SJSA1 (cell line): ENCODE measurements around the gene RBMS3. TPM values are rescaled to one million over a fixed set of nuclear protein-coding genes. Genes with fewer than 3 reads are reported as not detected.
A peak's percentile ranks its signal among the peaks of the same experiment; 100 is the strongest.
"Not testable (repeated sequence)": the region's sequence is repeated elsewhere in the genome, so short reads cannot be mapped to it uniquely, and the experiment has no call there.

Source experiments
- DNase-seq, 2 experiments: peaks; one replicate each; pipeline ENCODE4 v3.0.0-alpha.2; 2015 to 2020; ENCODE audit warnings: low spot score in 2 of 2, low read depth in 1 of 2
- H3K27ac ChIP-seq: fragments of 250-450 bp; sonication (Bioruptor Pico); 2 replicates; pipeline ENCODE4 v1.5.1; 2020; ENCODE audit warnings: mild to moderate bottlenecking, moderate library complexity
- H3K27me3 ChIP-seq: fragments of 250-450 bp; sonication (Bioruptor Pico); replicated peaks from 2 replicates; pipeline ENCODE4 v1.5.1; 2020; ENCODE audit warnings: mild to moderate bottlenecking, moderate library complexity
- H3K36me3 ChIP-seq: fragments of 250-450 bp; sonication (Bioruptor Pico); 2 replicates; pipeline ENCODE4 v1.5.1; 2020; ENCODE audit warnings: mild to moderate bottlenecking
- H3K4me1 ChIP-seq: fragments of 250-450 bp; sonication (Bioruptor Pico); replicated peaks from 2 replicates; pipeline ENCODE4 v1.6.1; 2021; ENCODE audit warnings: mild to moderate bottlenecking
- H3K4me3 ChIP-seq: fragments of 250-450 bp; sonication (Bioruptor Pico); 2 replicates; pipeline ENCODE4 v1.5.1; 2020; ENCODE audit warnings: mild to moderate bottlenecking
- H3K9me3 ChIP-seq: fragments of 250-450 bp; sonication (Bioruptor Pico); replicated peaks from 2 replicates; pipeline ENCODE4 v1.5.1; 2020; ENCODE audit warnings: mild to moderate bottlenecking
- total RNA-seq: library from RNA; depleted of rRNA; stranded (reverse); fragments of >200 nt; shearing (Covaris generic); gene quantifications from 2 replicates; pipeline ENCODE4 v1.2.3, GENCODE V29; 2014; rRNA removed

RBMS3 gene
- total RNA-seq, result 31.7 and 47.0 TPM in 2 replicates

- Histone ChIP-seq H3K27ac (peak within 1 kb of the TSS; percentile 95), H3K36me3 (no peaks in the 10 kb centered on the region), H3K4me3 (peak within 1 kb of the TSS; percentile 46), H3K9me3 (no peaks in the 10 kb centered on the region), H3K4me1 (peaks cover 15% of the 10 kb centered on the region), H3K27me3 (no peaks in the 10 kb centered on the region)
- peak; percentile 91 to 93 for DNase-seq
Observed at GRCh38 chr3:29280404-29281093, at the start of gene RBMS3. Gene RBMS3 (plus strand): TSS chr3:29281071.

- not testable (repeated sequence) for H3K36me3 ChIP-seq, H3K4me3 ChIP-seq, H3K9me3 ChIP-seq, H3K27me3 ChIP-seq
- Histone ChIP-seq H3K4me1 (peaks cover 37% of the 10 kb centered on the region), H3K27ac (peak overlapping the region; percentile 81)
- peak; percentile 72 to 81 for DNase-seq
Observed at GRCh38 chr3:29233126-29233525, 47.7 kb upstream of the RBMS3 start.

- Histone ChIP-seq H3K9me3 (no peaks in the 10 kb centered on the region), H3K27ac (no peak overlapping the region), H3K4me3 (no peak overlapping the region), H3K27me3 (no peaks in the 10 kb centered on the region), H3K36me3 (no peaks in the 10 kb centered on the region), H3K4me1 (peaks cover 47% of the 10 kb centered on the region)
- DNase-seq, result no peak
Observed at GRCh38 chr3:29236146-29236840, 44.6 kb upstream of the RBMS3 start.

DNA sequence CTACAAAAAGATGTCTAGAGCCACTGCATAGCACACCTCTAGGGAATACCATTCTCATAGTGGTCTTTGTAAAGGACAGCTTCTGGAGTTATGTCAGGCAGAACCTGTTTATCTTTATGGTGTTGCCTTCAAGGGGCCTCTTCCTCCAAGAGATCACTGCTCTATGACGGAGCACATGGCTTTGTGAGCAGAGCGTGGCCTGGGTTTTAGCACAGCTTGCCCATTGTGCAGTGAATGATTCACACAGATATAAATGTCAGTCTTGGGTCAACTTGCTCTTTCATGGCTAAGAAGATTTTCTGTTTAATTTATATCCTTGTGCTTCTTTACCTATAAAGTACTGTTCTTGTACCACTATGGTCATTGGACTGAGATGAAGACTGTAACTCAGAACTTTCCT, 41.5 kb upstream of the RBMS3 start:
- Histone ChIP-seq H3K4me3 (no peak overlapping the region), H3K27me3 (no peaks in the 10 kb centered on the region), H3K36me3 (no peaks in the 10 kb centered on the region), H3K9me3 (no peaks in the 10 kb centered on the region), H3K4me1 (peaks cover 21% of the 10 kb centered on the region), H3K27ac (peak overlapping the region; percentile 76)
- no peak for DNase-seq

DNA sequence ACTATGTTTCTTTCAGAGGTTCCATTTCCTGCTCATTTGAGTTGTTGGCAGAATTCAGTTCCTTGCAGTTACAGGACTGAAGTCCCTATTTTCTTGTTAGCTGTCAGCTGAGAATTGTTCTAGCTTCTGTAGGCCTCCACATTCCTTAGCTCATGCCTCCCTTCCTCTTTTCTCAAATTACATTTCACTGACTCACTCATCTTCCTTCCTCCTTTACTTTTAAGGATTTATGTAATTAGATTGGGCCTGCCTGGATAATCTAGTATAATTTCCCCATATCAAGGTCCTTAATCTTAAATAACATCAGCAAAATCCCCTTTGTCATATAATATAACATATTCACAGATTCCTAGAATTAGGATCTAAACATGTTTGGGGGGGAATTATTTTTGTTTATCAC, 40.6 kb upstream of the RBMS3 start:
- H3K36me3 ChIP-seq, result no peaks in the 10 kb centered on the region
- peak overlapping the region; percentile 76 for H3K27ac ChIP-seq
- DNase-seq, result peak in 1 of 2 experiments; percentile 53
- no peaks in the 10 kb centered on the region for H3K9me3 ChIP-seq
- no peaks in the 10 kb centered on the region for H3K27me3 ChIP-seq
- no peak overlapping the region for H3K4me3 ChIP-seq
- H3K4me1 ChIP-seq, result peaks cover 21% of the 10 kb centered on the region

- no peak for DNase-seq
- no peaks in the 10 kb centered on the region for H3K27me3 ChIP-seq
- H3K36me3 ChIP-seq, result no peaks in the 10 kb centered on the region
- H3K4me1 ChIP-seq, result peaks cover 21% of the 10 kb centered on the region
- H3K9me3 ChIP-seq, result no peaks in the 10 kb centered on the region
- H3K27ac ChIP-seq, result peak overlapping the region; percentile 76; the same call in 1 of the 2 replicates
- no peak overlapping the region for H3K4me3 ChIP-seq
Observed at GRCh38 chr3:29240887-29241286, 40.0 kb upstream of the RBMS3 start.

GRCh38 chr3:29241855-29242254, 39.0 kb upstream of the RBMS3 start:
- H3K4me3 ChIP-seq, result no peak overlapping the region
- H3K9me3 ChIP-seq, result no peaks in the 10 kb centered on the region
- peaks cover 21% of the 10 kb centered on the region for H3K4me1 ChIP-seq
- no peaks in the 10 kb centered on the region for H3K36me3 ChIP-seq
- H3K27ac ChIP-seq, result no peak overlapping the region
- no peaks in the 10 kb centered on the region for H3K27me3 ChIP-seq
- DNase-seq, result no peak

DNA sequence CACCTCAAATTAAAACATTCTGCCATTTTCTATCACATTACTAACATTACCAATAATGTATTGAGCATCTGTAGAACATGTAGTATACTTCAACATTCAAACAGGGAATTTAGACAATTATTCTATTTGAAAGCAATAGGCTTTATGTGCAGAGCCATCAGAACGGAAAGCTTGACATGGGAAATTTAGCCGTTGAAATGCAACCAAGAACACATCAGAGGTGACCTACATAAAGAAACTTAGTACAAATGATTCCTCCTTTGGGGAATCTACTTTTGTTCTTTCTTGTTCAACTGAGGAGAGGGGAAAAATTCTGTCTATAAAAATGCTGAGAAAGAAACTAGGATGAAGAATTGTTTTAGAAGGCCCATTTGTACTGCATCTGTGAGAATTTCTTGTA, 38.6 kb upstream of the RBMS3 start:
- H3K27ac ChIP-seq, result no peak overlapping the region
- no peaks in the 10 kb centered on the region for H3K9me3 ChIP-seq
- peaks cover 21% of the 10 kb centered on the region for H3K4me1 ChIP-seq
- no peak overlapping the region for H3K4me3 ChIP-seq
- no peaks in the 10 kb centered on the region for H3K27me3 ChIP-seq
- DNase-seq, result no peak
- H3K36me3 ChIP-seq, result no peaks in the 10 kb centered on the region

DNA sequence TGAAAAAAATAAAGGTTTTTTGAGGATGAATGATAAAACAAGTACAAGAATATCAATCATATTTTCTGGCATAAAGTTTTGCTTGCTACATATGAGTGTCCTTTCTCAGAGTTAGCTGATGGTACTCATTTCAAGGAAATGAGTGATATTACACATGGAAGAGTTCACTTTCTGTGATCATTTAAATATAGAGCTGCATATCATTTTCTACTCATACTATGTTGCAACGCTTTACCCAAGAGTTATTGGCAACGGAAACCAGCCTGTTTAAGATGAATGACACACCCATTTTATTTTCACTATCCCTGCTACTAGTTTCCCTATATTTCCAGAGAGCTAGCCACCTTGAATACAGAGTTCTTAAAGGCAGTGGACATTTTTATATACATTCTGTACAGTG, 35.4 kb upstream of the RBMS3 start:
- Histone ChIP-seq H3K27ac (no peak overlapping the region), H3K36me3 (no peaks in the 10 kb centered on the region), H3K9me3 (no peaks in the 10 kb centered on the region), H3K4me3 (no peak overlapping the region), H3K4me1 (peaks cover 4% of the 10 kb centered on the region), H3K27me3 (no peaks in the 10 kb centered on the region)
- no peak for DNase-seq

- Histone ChIP-seq H3K4me1 (no peaks in the 10 kb centered on the region), H3K9me3 (no peaks in the 10 kb centered on the region), H3K4me3 (no peak overlapping the region), H3K27me3 (no peaks in the 10 kb centered on the region), H3K36me3 (no peaks in the 10 kb centered on the region), H3K27ac (no peak overlapping the region)
- no peak for DNase-seq
Observed at GRCh38 chr3:29247088-29247745, 33.7 kb upstream of the RBMS3 start.

- H3K27ac ChIP-seq, result no peak overlapping the region
- no peaks in the 10 kb centered on the region for H3K27me3 ChIP-seq
- no peak for DNase-seq
Observed at GRCh38 chr3:29249829-29250345, 31.0 kb upstream of the RBMS3 start.

GRCh38 chr3:29255854-29256696, 24.8 kb upstream of the RBMS3 start:
- Histone ChIP-seq H3K27ac (no peak overlapping the region), H3K9me3 (no peaks in the 10 kb centered on the region), H3K36me3 (no peaks in the 10 kb centered on the region), H3K27me3 (no peaks in the 10 kb centered on the region), H3K4me3 (no peak overlapping the region), H3K4me1 (peaks cover 6% of the 10 kb centered on the region; the same call in 1 of the 2 replicates)
- DNase-seq, result peak in 1 of 2 experiments; percentile 25

More at GRCh38 chr3:29249829-29250345, 31.0 kb upstream of the RBMS3 start:
- Histone ChIP-seq H3K9me3 (no peaks in the 10 kb centered on the region), H3K4me3 (no peak overlapping the region), H3K36me3 (no peaks in the 10 kb centered on the region), H3K4me1 (no peaks in the 10 kb centered on the region)

DNA sequence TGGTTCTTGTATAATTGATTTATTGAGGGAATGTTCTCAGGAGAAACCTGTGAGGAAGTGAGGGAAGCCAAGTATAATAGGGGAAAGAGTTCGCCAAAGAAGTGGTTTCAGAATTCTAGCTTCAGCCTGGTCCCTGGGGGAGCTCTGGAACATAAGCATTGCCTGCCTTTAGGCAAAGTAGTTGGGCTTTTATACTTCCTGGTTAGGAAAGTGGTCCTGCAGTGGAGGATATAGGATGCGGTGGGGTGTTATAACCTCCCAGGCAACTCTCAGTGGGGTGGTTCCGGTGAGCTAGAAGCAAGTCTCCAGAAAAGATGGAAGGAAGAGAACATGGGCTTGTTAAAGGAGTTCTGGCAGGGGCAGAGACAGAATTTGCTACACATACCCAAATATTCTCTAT, 22.7 kb upstream of the RBMS3 start:
- Histone ChIP-seq H3K27me3 (no peaks in the 10 kb centered on the region), H3K9me3 (no peaks in the 10 kb centered on the region), H3K4me3 (no peak overlapping the region), H3K4me1 (peaks cover 6% of the 10 kb centered on the region; the same call in 1 of the 2 replicates), H3K36me3 (no peaks in the 10 kb centered on the region), H3K27ac (no peak overlapping the region)
- no peak for DNase-seq
